ENCODE results near the gene GPR152. TPM values are rescaled to one million over a fixed set of nuclear protein-coding genes. Genes with fewer than 3 reads are reported as not detected.
"Not testable (repeated sequence)": the region's sequence is repeated elsewhere in the genome, so short reads cannot be mapped to it uniquely, and the experiment has no call there.

The GPR152 gene
- polyA plus RNA-seq, 2 of the 4 experiments (the other 2 are of a cell fraction): not detected

GRCh38 chr11:67486481-67487195 lies 34.1 kb upstream of the GPR152 start:
- Histone ChIP-seq H3K9me3 (no peaks in the 10 kb centered on the region), H3K27ac (no peak overlapping the region), H3K4me3 (no peak overlapping the region), H3K4me2 (no peak overlapping the region), H3K4me1 (peaks cover 11% of the 10 kb centered on the region; the same call in 2 of the 3 replicates)
- FAIRE-seq (no peak), DNase-seq (ENCODE audit: low read depth in 1 of 2, low spot score in 1 of 2) (no peak), ATAC-seq (no peak)
- POLR2A ChIA-PET: no interaction called here
- WGBS (ENCODE audit: missing lambda C conversion rate): 92% methylated on average over 16 of the region's 20 CpGs
- TF ChIP-seq RNF2 (IDR thresholded peaks at IDR 0.05; ENCODE audit: borderline replicate concordance, low read depth): no peak
- TF ChIP-seq CEBPB (IDR thresholded peaks at IDR 0.05): no peak
- no peak for TF ChIP-seq ZSCAN20 (CRISPR knock-in tag; IDR thresholded peaks at IDR 0.05)
- no peak for TF ChIP-seq ZNF302 (CRISPR knock-in tag; IDR thresholded peaks at IDR 0.05)
- CTCF ChIA-PET: interaction anchor here (1.5 to 1.9 kb wide), 2 partner anchors 85 to 141 kb away, joined by 3 to 4 read pairs; partner anchors contain the start of gene PPP1CA

- H3K9me3 ChIP-seq; H3K4me2 ChIP-seq; DNase-seq (ENCODE audit: low read depth in 1 of 2, low spot score in 1 of 2); H3K4me3 ChIP-seq; FAIRE-seq; POLR2A ChIA-PET; H3K27ac ChIP-seq; ATAC-seq: not testable (repeated sequence)
- WGBS (ENCODE audit: missing lambda C conversion rate): 85% methylated on average over 7 of the region's 7 CpGs
- H3K4me1 ChIP-seq: peaks cover 11% of the 10 kb centered on the region; the same call in 2 of the 3 replicates
- CTCF ChIA-PET: interaction anchor here (1.5 to 1.9 kb wide), 2 partner anchors 84 to 140 kb away, joined by 3 to 4 read pairs; partner anchors contain the start of gene PPP1CA
These were observed 33.4 kb upstream of the GPR152 start for GRCh38 chr11:67485873-67486361.

- POLR2A ChIA-PET: no interaction called here
- Histone ChIP-seq H3K4me1 (peaks cover 11% of the 10 kb centered on the region; the same call in 2 of the 3 replicates), H3K4me3 (no peak overlapping the region), H3K9me3 (no peaks in the 10 kb centered on the region), H3K27ac (no peak overlapping the region), H3K4me2 (no peak overlapping the region)
- WGBS (ENCODE audit: missing lambda C conversion rate): 98% methylated on average over 10 of the region's 11 CpGs
- TF ChIP-seq GATA3 (IDR thresholded peaks at IDR 0.05; ENCODE audit: borderline replicate concordance): no peak
- no peak for TF ChIP-seq NPAS2 (CRISPR knock-in tag; IDR thresholded peaks at IDR 0.05; ENCODE audit: borderline replicate concordance)
- TF ChIP-seq ZFP36 (IDR thresholded peaks at IDR 0.05; ENCODE audit: borderline replicate concordance, partially characterized antibody): no peak
- no peak for TF ChIP-seq CHD4 (IDR thresholded peaks at IDR 0.05; ENCODE audit: borderline replicate concordance)
- no peak for TF ChIP-seq ELK1 (IDR thresholded peaks at IDR 0.05; ENCODE audit: low read depth, low read length)
- no peak for TF ChIP-seq CTCF (IDR thresholded peaks at IDR 0.05)
- no peak for TF ChIP-seq E2F6 (IDR thresholded peaks at IDR 0.05; ENCODE audit: borderline replicate concordance, low read depth)
- FAIRE-seq (no peak), DNase-seq (ENCODE audit: low read depth in 1 of 2, low spot score in 1 of 2) (no peak), ATAC-seq (no peak)
- CTCF ChIA-PET: interaction anchor here (1.3 to 1.9 kb wide), 2 partner anchors 11 to 83 kb away, joined by 4 read pairs; partner anchors contain the start of gene PPP1CA
These were observed 32.4 kb upstream of the GPR152 start for GRCh38 chr11:67484847-67485311.

Data from A549 (cell line).